Nephron (organoid): ENCODE data around the gene NLRX1.

Source experiments
- H3K27ac Mint-ChIP-seq, 3 experiments: 2 replicates each; pipeline ENCODE4 v1.8.0; 2020; ENCODE audit warnings: mixed read lengths in 3 of 3, mild to moderate bottlenecking in 2 of 3, moderate library complexity in 1 of 3
- H3K27me3 Mint-ChIP-seq: 2 replicates; pipeline ENCODE4 v1.8.0; 2021; ENCODE audit warnings: low read depth, mild to moderate bottlenecking, moderate library complexity, mixed read lengths
- H3K36me3 Mint-ChIP-seq: 2 replicates; pipeline ENCODE4 v1.8.0; 2020; ENCODE audit warnings: low read depth, mixed read lengths
- H3K4me1 Mint-ChIP-seq: 2 replicates; pipeline ENCODE4 v1.8.0; 2020; ENCODE audit warnings: mixed read lengths
- H3K4me3 Mint-ChIP-seq, 3 experiments: 2 replicates each; pipeline ENCODE4 v1.8.0; 2020; ENCODE audit warnings: mild to moderate bottlenecking in 3 of 3, mixed read lengths in 3 of 3, moderate library complexity in 2 of 3
- H3K9me3 Mint-ChIP-seq: 2 replicates; pipeline ENCODE4 v1.8.0; 2020; ENCODE audit warnings: mixed read lengths
- CTCF ChIP-seq, 3 experiments: fragments of 200-600 bp; sonication (generic); IDR thresholded peaks; one replicate each; pipeline ENCODE4 v1.5.0; 2021; ENCODE audit warnings: antibody characterized with exemption in 3 of 3; ENCODE audit not compliant: unreplicated experiment in 3 of 3

Gene NLRX1

DNA sequence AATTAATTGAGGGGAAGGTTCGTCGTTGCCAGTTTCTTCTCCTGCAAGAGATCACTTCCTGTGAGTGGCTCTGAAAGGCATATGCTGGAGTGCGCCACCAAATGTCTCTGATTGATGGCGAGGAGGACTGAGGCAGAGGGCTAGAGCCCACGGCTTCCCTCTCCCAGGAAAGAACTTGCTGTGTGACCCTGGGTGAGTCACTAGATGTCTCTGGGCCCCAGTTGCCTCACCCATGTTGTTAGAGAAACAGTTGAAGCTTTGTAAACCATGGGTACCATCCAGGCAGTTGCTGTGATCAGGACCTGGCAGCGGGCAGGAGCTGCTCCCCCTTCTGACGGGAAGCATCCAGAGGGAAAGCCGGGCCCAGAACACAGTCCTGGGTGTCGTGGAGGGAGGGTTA is 16.5 kb upstream of the NLRX1 start:
- peaks cover 5% of the 10 kb centered on the region for H3K4me1 Mint-ChIP-seq
- TF ChIP-seq CTCF (IDR thresholded peaks at IDR 0.05; ENCODE audit: unreplicated experiment in 3 of 3), result no peak
- no peaks in the 10 kb centered on the region for H3K9me3 Mint-ChIP-seq
- no peak overlapping the region for H3K27ac Mint-ChIP-seq
- no peak overlapping the region for H3K4me3 Mint-ChIP-seq
- peaks cover 70% of the 10 kb centered on the region for H3K27me3 Mint-ChIP-seq
- no peaks in the 10 kb centered on the region for H3K36me3 Mint-ChIP-seq

DNA sequence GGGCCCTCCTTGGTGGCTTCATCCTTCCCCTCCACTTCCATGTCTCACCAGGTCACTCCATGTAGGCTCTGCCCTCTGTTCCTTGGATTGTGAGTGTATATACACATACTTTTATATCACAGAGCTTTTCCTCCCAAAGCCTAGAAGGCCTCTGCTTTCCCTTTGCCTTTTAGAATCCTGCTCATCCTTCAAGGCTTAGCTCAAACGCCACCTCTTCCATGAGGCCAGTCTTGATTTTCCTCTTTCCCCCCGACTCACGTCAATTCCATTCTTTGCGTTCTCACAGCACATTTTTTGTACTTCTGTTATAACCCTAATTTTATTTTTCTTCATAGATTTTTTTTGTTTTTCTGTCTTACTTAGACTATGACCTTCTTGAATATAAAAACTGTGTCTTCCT is 15.9 kb upstream of the NLRX1 start:
- peaks cover 65% of the 10 kb centered on the region for H3K27me3 Mint-ChIP-seq
- peaks cover 5% of the 10 kb centered on the region for H3K4me1 Mint-ChIP-seq
- H3K36me3 Mint-ChIP-seq, result no peaks in the 10 kb centered on the region
- no peak for TF ChIP-seq CTCF (IDR thresholded peaks at IDR 0.05; ENCODE audit: unreplicated experiment in 3 of 3)
- no peaks in the 10 kb centered on the region for H3K9me3 Mint-ChIP-seq
- H3K4me3 Mint-ChIP-seq, result peak overlapping the region in 1 of 3 experiments; percentile 1
- H3K27ac Mint-ChIP-seq, result no peak overlapping the region

- Mint-ChIP-seq H3K4me3 (no peak overlapping the region), H3K9me3 (no peaks in the 10 kb centered on the region), H3K36me3 (no peaks in the 10 kb centered on the region), H3K4me1 (peaks cover under 1% of the 10 kb centered on the region), H3K27me3 (peaks cover 59% of the 10 kb centered on the region), H3K27ac (no peak overlapping the region)
- no peak for TF ChIP-seq CTCF (IDR thresholded peaks at IDR 0.05; ENCODE audit: unreplicated experiment in 3 of 3)
Measured at GRCh38 chr11:119153049-119153818, 15.3 kb upstream of the NLRX1 start.

- H3K27me3 Mint-ChIP-seq, result peaks cover 52% of the 10 kb centered on the region
Measured at GRCh38 chr11:119154178-119154577, 14.3 kb upstream of the NLRX1 start.

DNA sequence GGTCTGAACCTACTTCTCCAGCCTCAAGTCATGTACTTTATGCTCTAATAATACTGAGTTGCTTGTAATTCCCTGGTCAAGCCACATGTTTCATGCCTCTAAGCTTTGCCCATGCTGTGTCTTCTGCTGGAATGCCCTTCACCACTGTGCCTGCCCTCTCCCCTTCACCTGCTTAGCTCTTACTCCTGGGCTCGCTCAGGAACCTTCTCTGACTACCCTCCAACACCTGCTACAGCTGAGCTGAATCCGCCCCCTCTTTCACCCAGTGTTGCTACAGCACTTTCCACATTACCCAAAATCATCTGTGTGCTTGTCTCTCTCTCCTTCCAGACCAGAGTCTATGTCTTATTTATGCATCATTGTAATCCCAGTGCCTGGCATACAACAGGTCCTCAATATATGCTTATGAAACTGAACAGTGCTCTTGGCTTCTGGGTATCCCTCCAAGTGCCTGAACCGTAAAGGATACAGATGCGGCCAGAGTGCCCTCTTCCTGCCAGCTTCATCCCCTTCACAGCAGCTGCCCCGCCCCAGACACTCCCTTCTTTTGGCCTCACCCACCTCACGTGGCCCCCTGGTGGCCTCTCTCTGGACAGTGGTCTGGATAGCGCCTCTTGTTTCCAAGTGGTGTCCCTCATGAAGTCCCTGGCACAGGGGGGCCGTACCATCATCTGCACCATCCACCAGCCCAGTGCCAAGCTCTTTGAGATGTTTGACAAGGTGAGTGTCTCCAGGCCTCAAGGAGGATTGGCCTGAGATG is 12.6 kb upstream of the NLRX1 start:
- no peak for TF ChIP-seq CTCF (IDR thresholded peaks at IDR 0.05; ENCODE audit: unreplicated experiment in 3 of 3)
- Mint-ChIP-seq H3K36me3 (no peaks in the 10 kb centered on the region), H3K27ac (no peak overlapping the region)

More at GRCh38 chr11:119154178-119154577, 14.3 kb upstream of the NLRX1 start:
- Mint-ChIP-seq H3K9me3 (no peaks in the 10 kb centered on the region), H3K27ac (no peak overlapping the region), H3K4me3 (no peak overlapping the region), H3K36me3 (no peaks in the 10 kb centered on the region), H3K4me1 (no peaks in the 10 kb centered on the region)
- TF ChIP-seq CTCF (IDR thresholded peaks at IDR 0.05; ENCODE audit: unreplicated experiment in 3 of 3), result no peak

More for the DNA sequence above, 12.6 kb upstream of the NLRX1 start:
- Mint-ChIP-seq H3K27me3 (peaks cover 35% of the 10 kb centered on the region), H3K4me1 (no peaks in the 10 kb centered on the region), H3K9me3 (no peaks in the 10 kb centered on the region), H3K4me3 (no peak overlapping the region)
